GM04503 (cell line): ENCODE results near the gene EIF4A2.

Experiments used
- DNase-seq: peaks from one replicate; pipeline ENCODE4 v3.0.0-alpha.2; 2012; ENCODE audit warnings: low read depth

The EIF4A2 gene

DNA sequence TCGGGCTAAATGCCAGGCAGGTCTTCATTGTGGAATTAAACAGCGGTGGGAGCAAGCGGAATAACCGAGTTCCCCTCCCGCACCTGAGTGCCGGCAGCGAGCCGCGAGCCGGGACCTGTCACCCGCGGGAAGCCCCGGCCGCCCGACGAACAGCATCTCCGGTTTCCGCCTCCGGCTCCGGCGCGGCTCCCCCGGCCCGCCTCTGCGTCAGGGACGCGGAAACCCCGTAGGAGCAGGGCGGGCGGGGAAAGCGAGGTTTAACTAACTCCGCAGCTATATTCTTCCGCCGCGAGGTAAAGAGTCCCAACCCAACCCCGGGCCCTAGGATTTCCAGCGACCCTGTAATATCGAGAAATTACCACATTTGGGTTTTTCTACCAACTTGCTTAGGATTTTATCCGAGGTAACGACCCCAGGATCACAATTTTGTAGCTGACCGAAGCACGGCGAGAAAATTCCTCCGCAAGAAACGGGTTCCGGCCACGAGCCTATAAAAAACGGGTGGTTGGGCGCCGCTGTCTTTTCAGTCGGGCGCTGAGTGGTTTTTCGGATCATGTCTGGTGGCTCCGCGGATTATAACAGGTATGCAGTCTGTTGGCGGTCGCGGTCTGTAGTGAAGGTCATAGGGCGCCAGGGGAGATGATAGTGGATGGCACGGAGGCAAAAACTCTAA, at the start of gene EIF4A2:
TSS of gene EIF4A2 (plus strand) at position 520 of the 673 bp plus-strand sequence. CDS start at position 554, 34 bp downstream.
- DNase-seq: peak; percentile 47

DNA sequence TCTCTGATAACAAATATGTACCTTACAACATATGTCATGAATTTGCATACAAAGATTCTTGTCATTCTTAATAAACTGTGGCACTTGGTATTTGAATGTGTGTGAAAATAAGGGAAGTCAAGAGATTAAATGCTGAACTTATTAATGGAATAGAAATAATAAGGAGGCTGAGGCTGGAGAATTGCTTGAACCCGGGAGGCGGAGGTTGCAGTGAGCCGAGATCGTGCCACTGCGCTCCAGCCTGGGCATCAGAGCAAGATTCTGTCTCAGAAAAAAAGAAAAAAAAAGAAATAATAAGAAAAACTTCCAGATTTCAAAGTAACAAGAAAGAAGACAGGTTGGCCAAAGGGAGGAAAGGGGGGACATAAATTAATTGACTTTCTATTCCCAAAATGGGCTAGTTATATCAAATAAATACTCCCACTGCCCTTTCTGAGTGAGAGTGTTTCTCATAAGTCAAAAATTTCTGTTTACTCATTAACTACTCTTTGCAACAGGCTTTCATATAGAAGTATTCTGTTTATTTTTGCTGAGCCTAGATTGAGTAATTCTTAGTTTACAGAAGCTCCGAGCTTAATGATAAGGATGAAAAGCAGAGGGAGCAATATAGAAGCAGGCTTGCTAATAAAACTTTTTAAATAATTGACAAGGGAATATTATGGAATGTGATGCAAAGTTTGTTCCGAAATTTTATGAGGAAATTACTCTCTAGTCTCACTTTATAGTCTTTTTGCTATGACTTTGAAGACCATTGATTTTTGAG, 40.6 kb upstream of the EIF4A2 start:
- DNase-seq: no peak

DNA sequence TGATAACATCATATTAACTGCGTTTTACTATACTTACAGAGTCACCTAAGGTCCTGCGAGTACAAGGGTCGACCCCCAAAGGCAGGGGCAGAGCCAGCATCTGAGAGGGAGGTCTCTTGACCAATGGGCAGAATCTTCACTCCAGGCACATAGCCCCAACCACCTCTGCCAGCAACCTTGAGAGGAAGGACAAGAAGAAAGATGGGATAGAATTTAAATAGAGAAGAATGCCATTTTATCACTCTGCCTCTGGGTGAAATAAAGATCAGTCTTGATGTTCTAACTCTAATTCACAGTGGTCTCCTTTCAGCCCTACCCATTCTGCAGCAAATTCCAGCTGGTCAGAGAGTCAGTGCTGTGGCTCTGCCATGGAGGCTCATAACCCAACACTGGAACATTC, 39.7 kb upstream of the EIF4A2 start:
- no peak for DNase-seq

DNA sequence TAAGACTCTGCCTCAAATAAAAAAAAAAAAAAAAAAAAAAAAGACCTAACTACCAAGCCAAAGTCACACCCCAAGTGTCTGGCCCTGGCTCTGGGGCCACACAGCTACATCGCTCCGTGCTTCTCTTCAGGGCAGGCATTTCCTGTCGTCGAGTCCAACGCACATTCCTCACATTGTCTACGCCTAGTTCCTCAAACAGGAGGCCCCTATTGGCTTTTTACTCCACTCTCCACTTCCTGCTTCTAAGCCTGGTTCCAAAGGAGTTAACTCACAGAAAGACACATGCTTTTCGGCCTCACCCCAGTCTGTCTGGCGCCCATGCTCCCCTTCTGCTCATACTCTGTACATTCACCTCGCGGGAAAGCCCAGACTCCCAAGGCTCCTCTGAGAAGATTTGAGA, 37.4 kb upstream of the EIF4A2 start:
- DNase-seq: peak; percentile 67

DNA sequence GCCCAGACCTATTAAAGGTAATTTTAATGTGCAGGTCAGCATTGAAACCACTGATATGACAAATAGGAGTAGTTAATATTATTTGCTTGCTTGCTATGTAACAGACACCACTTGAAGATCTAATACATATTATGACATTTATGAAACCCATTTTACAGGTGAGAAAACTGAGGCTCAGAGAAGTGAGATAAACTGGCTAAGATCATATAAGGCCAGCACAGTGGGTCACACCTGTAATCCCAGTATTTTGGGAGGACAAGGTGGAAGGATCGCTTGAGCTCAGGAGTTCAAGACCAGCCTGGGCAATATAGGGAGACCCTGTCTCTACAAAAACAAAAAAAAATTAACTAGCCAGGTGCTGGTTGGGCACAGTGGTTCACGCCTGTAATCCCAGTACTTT, 33.1 kb upstream of the EIF4A2 start:
- no peak for DNase-seq

DNA sequence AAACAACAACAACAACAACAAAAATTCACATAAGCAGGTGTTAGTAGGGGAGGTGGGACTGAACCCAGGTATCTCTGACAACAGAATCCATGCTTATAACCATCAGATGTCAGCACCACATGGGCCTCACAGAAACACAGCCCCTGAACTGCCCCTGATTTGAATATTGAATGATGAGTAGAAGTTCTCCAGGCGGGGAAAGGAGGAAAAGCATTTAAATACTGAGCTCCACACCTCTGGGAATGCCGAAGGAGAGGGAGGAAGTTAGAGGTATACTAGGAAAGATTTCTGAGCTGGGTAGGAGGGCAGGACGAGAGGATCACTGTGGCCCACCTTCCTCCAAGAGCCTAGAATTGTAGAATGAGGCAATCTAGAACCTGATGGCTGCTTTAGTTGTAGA, 31.9 kb upstream of the EIF4A2 start:
- no peak for DNase-seq

DNA sequence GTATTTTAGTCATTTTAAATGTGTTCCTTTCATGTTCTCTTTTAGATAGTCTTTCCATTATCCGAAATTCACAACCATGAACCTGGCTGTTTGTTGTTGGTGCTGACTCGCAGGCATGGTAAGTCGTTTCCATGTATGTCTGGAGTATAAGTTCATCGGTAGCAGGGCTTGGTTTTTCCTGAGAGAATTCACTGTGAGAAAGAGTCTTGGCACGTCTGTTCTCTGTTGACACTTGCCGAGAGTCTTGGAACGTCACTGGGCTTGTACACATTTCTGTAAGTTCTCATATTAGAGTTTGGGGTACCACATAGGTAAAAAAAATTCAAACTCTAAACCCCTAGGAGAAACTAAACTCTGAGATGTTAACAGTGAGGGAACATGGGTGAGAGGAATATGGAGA, 29.4 kb upstream of the EIF4A2 start:
- DNase-seq: no peak

DNA sequence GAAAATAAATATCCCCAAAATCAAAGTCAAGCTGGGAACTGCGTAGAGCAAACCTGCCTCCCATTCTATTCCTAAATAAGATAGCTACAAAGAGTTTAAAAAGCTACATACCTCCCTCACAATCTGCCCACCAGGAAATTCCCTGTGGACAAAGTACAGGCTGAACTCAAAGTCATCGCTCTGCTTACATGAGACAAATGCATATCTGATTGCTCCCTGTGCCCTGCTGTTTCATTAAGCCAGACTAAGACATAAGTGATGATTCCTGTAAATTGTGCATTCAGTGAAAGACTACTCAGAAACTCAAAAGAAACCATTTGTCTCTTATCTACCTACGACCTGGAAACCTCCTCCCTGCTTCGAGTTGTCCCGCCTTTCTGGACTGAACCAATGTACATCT, 28.5 kb upstream of the EIF4A2 start:
- no peak for DNase-seq

DNA sequence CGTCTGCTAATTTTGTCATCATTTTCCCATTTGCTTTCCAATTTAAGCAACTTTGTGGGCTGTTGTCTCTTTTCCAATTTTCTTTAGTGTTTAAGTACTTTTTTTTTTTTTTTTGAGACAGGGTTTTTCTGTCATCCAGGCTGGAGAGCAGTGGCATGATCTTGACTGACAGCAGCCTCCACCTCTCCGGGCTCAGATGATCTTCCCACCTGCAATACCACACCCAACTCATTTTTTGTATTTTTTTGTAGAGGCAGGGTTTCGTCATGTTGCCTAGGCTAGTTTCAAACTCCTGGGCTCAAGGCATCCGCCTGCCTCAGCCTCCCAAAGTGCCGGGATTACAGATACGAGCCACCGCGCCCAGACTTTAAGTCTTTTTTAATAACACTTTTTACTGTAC, 26.2 kb upstream of the EIF4A2 start:
- no peak for DNase-seq

DNA sequence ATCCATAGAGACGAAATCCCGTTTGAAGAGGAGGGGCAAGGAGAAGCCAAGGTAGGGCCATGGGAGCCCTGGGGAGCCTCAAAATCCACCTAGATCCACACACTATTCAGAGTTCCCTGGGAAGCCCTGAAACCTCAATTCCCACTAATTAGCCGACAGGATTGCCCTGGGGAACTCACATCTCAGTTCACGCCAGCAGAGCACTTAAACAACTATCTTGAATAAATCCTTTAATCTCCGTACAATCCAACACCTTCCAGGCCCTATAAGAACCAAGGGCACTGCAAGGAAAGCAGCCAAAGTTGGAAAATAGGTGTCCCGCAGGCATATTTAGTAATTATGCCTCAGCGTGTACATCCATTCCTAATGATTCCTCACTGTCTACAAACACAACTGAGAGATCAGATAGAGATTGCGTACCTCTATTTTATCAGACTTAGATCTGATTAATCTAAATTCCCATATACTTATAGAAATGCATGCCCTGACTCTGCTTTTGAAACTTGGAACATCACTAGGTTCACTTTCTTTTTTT, 25.6 kb upstream of the EIF4A2 start:
- DNase-seq: no peak

DNA sequence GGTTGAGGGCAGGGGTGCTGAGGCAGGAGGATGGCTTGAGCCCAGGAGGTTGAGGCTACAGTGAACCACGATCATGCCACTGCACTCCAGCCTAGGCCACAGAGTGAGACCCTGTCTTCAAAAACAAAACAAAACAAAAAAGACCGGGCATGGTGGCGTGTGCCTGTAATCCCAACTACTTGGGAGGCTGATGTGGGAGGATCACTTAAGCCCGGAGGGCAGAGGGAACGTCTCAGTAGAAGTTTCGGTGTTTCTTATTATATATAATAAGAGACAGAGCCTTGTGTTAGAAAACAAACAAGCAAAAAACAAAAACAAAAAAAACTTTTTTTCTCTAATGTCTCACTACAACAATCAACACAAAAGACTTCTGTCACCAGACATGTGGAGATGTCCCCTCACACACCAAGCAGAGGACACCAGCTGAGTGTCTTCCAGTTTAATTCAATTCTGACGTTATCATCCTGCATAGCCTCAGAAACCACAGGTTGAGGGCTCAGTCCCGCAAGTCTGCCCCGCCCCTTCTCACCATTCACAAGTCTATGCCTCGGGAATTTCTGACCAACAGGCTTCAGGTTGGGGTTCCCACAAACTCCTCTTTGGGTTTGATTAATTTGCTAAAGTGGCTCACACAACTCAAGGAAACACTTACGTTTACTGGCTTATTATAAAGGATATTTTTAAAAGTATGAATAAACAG, 24.0 kb upstream of the EIF4A2 start:
- DNase-seq: no peak

DNA sequence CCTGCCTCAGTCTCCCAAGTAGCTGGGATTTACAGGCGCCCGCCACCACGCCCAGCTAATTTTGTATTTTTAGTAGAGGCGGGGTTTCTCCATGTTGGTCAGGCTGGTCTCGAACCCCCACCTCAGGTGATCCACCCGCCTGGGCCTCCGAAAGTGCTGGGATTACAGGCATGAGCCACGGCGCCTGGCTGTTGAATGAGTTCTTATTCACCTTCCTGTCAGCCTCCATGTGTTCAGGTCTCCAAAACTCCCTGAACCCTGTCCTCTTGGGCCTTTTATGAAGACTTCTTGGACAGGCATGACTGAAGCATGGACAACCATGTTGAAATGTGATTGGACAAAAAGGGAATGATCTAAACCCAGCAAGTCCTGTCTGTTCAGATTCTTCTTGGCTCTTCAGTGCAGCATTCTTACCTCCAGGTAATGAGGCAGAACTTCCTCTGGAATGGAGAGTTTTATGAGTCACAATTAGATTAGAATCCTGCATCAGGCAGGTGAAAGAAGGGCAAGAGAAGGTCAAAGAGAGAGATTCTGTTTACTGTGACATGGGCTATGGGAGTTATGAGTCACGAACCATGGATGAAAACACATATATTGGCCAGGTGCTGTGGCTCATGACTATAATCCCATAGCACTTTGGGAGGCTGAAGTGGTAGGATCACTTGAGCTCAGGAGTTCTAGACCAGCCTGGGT, 23.1 kb upstream of the EIF4A2 start:
- no peak for DNase-seq

DNA sequence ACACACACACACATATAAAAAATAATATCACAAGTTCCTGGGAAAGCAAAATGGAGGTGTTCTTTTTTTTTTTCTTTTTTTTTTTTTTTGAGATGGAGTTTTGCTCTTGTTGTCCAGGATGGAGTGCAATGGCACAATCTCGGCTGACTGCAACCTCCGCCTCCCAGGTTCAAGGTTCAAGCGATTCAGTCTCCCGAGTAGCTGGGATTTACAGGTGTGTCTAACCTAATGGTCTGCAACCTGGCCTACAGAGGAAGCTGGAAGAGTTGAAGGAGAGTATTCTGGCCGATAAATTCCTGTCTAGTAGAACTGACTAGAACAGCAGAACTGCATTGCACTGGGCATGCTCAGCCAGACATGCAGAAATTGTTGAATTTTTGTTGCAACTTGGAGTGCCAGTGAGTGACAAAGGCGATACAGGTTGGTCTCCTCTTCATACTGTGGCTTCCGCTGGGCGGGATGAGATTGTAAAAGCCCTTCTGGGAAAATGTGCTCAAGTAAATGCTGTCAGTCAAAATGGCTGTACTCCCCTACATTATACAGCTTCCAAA, 22.4 kb upstream of the EIF4A2 start:
- DNase-seq: no peak

DNA sequence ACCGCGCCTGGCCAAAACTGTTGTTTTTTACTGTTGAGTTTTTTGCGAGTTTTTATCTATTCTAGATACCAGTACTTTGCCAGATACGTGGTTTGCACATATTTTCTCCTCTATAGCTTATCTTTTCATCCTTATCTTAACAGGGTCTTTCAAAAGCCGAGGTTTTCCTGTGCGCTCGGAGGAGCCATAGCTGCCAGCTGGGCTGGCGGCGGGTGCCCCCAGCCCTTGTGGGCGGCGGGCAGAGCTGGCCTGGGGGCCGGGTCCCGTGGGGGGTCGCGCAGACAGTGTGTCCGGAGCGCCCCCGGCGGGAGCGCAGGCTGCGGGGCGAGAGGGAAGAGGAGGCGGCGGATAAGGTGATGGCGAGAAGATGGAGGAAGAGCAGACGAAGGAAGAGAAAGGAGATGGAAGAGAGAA, 11.1 kb upstream of the EIF4A2 start:
- no peak for DNase-seq

DNA sequence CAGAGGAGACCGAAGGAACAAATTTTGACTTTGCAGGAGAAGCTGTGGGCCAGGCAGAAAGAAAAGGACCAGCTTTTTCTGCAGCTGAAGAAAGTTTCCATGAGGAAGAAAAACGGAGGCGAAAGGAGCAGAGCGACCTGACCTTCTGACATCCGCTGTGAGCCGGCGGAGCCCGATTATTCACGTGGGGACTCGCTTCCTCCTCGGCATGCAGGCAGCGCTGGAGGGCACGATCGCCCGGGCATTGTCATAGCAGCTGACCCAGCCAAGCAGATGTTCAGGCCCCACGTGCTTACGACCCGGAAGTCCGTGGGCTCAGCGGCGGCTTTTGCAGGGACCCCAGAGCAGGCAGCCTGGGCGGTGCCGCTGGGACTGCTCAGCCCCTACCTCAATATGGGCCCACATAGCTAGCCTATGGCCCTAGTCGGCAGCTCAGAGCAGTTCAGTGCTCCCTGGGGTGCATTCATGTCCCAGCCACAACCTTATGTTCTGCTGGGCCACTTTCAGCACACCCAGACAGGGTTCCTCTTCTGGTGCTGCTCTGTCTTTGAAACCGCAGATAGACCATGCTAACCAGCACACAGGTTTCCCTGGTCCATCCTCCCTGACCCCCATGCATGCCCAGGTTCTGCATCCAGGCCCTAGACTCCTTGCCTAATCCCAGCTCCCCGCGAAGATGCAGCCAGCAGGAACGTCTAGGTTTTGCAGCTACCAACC, 10.5 kb upstream of the EIF4A2 start:
- DNase-seq: no peak

DNA sequence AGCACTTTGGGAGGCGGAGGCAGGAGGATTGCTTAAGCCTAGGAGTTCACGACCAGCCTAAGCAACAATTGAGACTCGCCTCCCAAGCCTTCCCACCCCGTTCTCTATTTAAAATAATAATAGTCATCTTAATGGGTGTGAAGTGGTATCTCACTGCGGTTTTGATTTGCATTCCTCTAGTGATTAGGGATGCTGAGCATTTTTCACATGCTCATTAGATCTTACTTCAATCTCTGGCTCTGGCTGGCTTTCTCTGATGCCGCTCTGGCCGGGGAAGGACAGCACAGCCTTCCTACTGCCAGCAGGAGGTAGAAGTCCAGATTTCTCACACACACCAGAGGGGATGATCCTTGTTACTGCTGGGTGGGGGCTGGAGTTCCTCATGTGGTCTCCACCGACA, 7.4 kb upstream of the EIF4A2 start:
- DNase-seq: no peak

DNA sequence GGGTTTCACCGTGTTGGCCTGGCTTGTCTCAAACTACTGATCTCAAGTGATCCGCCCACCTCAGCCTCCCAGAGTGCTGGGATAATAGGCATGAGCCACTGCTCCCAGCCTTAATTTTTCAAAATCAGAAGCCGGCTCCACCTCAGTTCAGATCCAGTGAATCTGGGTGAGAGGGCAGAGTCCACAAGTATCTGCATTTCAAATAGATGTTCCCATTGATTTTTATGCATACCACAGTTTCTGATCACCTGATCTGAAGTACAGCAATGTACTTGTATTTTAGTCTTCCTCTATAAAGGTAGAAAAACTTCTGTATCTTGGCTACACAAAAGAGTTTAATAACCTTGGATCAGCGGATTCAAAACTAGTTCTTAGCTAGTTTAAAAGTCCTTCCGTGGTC, 4.2 kb upstream of the EIF4A2 start:
- no peak for DNase-seq

DNA sequence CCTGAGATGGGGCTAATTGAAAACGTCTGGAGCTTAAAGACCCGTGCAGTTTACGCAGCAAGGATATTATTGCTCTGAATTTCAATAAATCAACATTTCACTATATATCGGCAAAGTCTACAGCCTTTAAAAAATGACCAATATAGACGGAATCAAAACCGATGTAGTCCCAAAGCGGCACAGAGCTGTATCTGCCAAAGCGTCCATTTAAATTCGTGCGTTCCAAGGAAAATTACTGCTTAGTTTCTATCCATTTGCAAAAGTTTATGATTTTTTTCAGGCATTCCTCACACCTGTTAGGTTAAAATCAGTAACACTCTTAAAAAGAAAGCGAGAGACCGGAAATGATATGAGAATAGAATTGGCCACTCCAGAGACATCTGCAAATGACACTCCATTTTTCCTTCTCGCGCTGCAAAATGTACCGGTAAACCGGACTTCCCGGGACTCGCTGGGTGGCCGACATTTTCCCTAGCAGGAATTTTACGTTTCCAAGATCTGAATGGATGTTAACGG, 777 bp upstream of the EIF4A2 start:
- DNase-seq: no peak

DNA sequence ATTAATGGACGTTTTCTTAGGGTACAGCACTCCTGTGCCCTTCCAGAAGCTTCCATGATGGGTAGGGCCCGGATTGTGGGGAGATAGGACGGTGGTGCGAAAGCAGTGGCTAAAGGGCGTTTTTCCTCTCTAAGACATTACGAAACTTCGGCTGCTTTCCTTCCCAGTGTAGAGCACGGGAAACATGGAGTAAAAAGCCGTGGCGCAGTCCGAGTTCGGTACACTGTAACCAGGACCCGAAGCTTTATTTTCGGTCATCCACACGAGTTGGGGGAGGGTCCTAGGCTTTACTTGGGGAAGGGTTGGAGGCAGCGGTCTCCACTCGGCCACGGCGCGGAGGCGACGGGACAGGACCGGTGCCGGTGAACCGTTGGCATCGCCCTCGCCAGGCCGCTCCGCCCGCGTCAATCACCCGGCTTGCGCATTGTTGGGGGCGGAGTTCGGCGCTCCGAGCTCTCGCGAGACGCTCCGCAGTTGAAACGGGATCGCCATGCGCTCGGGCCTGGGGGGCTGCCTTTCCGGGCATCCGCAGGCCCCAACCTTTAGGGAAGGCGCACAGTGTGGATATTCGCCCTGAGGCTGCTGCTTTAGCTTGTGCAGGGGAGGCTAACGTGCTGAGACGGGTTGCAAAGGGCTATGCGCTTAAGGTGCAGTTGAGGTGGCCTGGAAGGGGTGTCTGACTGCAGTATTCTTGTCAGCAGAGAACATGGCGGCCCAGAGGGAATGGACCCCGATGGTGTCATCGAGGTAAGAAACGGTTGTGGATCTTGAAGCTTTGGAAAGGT, 546 bp downstream of the EIF4A2 start:
- DNase-seq: no peak

DNA sequence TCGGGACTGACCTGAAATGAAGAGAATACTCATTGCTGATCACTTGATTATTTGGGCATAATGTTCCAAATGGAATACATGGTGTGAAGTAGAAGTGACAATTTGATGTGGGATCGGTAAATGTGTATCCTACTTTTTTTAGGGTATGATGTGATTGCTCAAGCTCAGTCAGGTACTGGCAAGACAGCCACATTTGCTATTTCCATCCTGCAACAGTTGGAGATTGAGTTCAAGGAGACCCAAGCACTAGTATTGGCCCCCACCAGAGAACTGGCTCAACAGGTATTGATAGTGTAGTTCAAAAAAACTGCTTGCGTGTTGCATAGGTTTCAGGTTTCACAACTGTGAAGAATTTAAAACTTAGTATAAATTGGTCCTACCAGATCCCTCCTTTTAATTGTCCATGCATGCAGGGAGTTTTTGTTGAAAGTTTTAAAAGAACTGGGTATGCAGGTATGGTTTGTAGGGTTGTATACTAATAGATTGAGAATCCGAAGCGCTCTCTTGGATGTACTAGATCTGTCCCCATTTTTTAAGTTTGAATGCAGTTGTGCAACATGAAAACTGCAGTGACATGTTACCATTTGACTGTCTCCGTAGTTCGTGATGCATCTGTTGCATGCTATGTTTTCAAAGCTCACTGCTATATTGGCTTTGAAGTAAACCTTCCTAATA, 1.6 kb downstream of the EIF4A2 start:
- DNase-seq: no peak
